RCC 7860 (cell line): ENCODE measurements around the gene ABI2.
A peak's percentile ranks its signal among the peaks of the same experiment; 100 is the strongest.
"Not testable (repeated sequence)": the region's sequence is repeated elsewhere in the genome, so short reads cannot be mapped to it uniquely, and the experiment has no call there.

Experiments
- DNase-seq: peaks from one replicate; pipeline ENCODE4 v3.0.0-alpha.2; 2015; ENCODE audit warnings: low spot score
- FAIRE-seq: peaks from 2 replicates; lab custom pipeline; 2012; peaks lifted over from hg19 to GRCh38; lab: Jason Lieb, UNC

The ABI2 gene

GRCh38 chr2:203413796-203414195, 85.6 kb downstream of the ABI2 start:
- FAIRE-seq = no peak
- DNase-seq = no peak

GRCh38 chr2:203418271-203418670, 90.1 kb downstream of the ABI2 start:
- DNase-seq (no peak), FAIRE-seq (no peak)

DNA sequence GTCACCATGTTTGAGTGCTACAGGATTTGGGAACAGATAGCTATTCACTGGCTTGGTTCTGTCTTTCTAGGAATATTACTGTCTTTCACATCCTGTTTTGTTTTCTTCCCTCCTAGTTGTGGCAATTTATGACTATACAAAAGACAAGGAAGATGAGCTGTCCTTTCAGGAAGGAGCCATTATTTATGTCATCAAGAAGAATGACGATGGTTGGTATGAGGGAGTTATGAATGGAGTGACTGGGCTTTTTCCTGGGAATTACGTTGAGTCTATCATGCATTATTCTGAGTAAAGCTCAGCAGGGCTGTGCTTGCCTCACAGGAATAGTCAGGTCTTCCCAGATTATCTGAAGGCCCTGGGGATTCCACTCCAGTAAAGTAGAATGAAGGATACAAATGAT, 98.9 kb downstream of the ABI2 start:
- FAIRE-seq (no peak), DNase-seq (no peak)

DNA sequence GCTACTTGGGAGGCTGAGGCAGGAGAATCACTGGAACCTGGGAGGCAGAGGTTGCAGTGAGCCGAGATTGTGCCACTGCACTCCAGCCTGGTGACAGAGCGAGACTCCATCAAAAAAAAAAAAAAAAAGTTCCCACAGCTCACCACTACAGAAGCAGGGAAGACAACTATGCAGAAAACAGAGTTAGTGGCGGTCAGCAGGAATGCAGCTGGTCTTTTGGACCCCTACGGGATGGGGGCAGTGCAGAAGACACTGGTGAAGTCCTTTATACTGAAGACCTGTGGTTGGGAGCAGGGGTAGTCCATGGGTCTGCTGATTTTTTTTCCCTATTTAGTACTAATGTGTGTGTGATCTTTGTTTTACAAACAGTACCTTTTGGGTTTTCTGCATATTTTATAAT, 101.4 kb downstream of the ABI2 start:
- not testable (repeated sequence) for FAIRE-seq, DNase-seq

- no peak for DNase-seq
- no peak for FAIRE-seq
These were observed 103.4 kb downstream of the ABI2 start for GRCh38 chr2:203431391-203432185.

GRCh38 chr2:203432811-203433210, 104.6 kb downstream of the ABI2 start:
- DNase-seq (no peak), FAIRE-seq (no peak)

GRCh38 chr2:203436496-203436895, 108.3 kb downstream of the ABI2 start:
- FAIRE-seq (no peak), DNase-seq (no peak)

GRCh38 chr2:203437511-203437910, 109.3 kb downstream of the ABI2 start:
- FAIRE-seq = no peak

GRCh38 chr2:203438528-203438927, 110.3 kb downstream of the ABI2 start:
- DNase-seq (no peak), FAIRE-seq (no peak)

More at GRCh38 chr2:203437511-203437910, 109.3 kb downstream of the ABI2 start:
- no peak for DNase-seq

DNA sequence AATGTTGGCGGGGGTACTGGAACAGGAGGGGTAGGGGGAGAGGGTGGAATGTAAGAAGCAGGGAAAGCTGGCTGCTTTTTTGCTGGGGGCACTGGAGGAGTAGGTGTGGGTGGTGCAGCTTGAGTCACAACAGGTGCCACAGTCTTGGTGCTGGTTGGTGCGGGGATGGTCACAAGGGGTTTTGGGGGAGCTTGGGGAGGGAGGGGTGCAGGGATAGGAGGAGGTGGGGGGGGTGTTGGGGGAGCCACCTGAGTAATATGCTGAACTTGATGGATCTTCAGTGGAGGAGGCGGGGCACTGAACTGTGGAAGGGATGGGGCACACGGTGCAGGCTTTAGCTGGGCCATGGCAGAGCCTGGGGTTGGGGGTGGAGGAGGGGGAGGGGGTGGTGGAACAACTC, 112.5 kb downstream of the ABI2 start:
- DNase-seq (no peak), FAIRE-seq (no peak)

GRCh38 chr2:203441463-203441862, 113.3 kb downstream of the ABI2 start:
- no peak for FAIRE-seq
- DNase-seq = no peak

DNA sequence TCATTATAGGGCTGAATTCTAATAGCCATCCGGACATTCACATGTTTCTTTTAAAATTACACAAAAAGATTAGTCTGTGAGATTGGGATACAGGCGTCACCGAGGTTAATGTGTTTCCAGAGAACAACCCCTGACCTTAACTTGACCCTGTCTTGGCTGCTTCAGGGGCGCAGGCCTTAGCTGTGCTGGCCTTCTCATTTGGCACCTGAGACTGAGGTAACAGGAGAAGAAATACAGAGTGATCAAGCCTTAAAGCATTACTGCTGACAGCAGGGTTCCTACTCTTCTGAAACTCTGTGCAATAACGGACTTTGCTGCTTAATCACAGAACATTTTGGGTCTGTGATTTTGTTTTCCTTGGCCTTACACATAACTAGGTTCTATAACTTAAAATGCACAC, 114.3 kb downstream of the ABI2 start:
- FAIRE-seq (no peak), DNase-seq (no peak)

DNA sequence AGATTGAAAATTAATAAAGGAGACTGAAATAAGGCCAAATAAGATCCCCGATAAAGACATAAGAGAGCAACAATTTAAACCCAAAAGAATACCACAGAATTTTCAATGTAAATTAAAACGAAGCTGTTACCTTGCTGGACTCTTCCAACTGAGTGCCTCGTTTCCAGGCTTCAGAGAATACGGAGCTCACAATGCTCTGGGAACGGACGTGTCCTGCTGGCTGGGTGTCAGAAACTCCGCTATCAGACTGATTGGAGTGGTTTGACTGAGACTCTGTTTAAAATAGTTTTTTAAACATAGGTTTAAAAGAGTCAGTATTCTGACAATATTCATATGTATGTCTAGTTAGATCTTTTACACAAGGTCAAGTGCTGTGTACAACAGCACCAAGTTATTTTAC, 116.5 kb downstream of the ABI2 start:
- FAIRE-seq (no peak), DNase-seq (no peak)

DNA sequence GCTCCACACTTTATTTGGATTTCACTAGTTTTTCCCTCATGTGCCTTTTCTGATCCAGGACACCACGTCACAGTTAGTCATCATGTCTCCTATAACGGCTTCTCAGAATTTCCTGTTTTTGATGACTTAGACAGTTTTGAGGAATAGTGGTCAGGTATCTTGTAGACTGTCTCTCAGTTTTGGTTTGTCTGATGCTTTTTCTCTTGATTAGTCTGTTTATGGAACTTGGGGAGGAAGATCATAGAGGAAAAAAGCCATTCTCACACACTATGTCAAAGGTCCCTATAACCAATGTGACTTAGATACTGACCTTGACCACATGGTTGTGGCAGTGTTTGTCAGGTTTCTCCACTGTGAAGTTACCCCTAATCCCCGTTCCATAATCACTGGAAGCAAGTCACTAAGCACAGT, 117.9 kb downstream of the ABI2 start:
- DNase-seq = peak; percentile 66
- FAIRE-seq = peak; percentile 68

GRCh38 chr2:203446780-203447179, 118.6 kb downstream of the ABI2 start:
- no peak for FAIRE-seq

DNA sequence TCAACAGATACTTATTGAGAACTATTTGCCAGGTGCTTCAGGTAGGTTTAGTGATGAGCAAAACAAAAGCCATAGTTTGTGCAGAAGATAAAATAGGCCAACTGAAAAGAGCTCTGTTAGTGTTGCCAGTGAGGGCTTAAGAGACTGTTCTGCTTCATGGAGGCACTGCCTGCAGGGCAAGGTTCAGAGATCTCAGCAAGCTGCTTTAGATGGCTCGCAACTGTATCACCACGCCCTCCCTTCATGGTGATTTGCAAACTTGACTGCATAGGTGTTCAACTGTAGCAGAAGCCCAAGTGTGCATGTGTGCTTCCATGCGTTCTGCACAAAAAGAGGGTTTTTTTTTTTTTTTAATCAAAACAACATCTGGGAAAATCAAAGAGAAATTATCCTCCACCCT, 122.4 kb downstream of the ABI2 start:
- no peak for DNase-seq
- no peak for FAIRE-seq

More at GRCh38 chr2:203446780-203447179, 118.6 kb downstream of the ABI2 start:
- no peak for DNase-seq

GRCh38 chr2:203451011-203451410, 122.8 kb downstream of the ABI2 start:
- peak; percentile 8 for FAIRE-seq
- DNase-seq = no peak

- DNase-seq (no peak), FAIRE-seq (no peak)
These were observed 123.5 kb downstream of the ABI2 start for GRCh38 chr2:203451689-203452088.

DNA sequence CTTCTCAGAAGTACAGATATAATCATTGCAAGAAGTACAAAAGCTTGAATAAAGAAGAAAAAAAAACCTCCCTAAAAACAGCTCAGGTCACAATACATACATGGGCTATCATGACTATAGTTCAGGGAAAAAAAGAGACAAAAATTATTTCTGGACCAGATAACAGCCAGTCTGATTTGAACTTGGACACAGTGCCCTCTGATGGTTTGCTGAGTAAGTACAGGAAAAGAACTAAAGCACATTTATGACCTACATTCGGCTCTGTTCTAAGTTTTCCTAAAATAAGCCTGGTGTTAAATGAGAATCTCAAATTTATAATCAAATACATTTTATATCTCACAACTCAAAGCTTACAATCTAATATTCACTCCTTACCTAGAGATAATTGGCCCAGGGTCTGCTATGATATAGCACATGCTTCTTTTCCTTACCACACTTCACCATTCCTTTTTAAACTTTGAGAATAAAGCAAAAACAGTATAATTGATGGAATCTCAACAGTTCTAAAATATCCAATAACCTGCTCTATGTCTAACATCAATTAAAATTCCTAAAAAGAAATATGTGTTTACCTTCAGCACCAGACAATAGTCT, 125.8 kb downstream of the ABI2 start:
- DNase-seq = peak; percentile 54
- peak; percentile 85 for FAIRE-seq

DNA sequence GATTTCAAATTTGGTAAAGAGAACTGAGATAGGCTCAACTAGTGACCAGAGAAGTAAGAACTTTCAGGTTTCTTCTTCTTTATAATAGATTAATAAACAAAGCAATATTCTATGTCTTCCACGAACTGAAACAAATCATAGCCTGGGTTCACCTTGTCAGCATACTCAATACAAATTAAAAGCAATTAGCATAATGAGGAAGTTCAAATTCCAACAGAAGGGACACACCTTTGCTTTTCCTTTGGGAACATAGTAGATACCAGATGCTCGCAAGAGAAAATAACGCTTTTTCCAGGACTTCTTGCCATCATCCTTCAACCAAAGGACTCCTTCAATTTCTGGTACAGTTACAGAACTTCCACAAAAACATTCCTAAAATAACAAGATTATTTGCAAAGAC, 127.0 kb downstream of the ABI2 start:
- FAIRE-seq = no peak
- no peak for DNase-seq

DNA sequence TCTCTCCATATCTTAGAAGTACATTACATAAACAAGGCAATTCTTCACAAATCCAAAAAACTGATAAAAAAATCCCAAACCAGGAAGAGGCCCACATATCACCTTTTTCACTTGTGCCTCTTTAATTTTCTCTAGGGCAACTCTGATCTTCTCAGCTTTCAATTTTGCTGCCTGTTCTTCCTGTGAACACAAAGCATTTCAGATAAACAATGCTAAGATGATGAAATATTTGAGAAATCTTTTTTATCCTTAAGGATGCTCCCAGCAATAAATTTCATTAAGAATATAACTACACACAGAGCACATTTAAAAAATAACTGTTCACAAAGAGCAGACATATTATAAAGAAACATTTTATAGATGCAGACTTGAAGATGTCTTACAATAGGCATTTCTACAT, 133.6 kb downstream of the ABI2 start:
- no peak for DNase-seq
- FAIRE-seq = no peak

- FAIRE-seq (peak; percentile 50), DNase-seq (no peak)
These were observed 134.1 kb downstream of the ABI2 start for GRCh38 chr2:203462308-203462707.
